Trophoblast cell (in vitro differentiated cells and primary cell): ENCODE results near the gene TNRC6C.
"Not testable (repeated sequence)": the region's sequence is repeated elsewhere in the genome, so short reads cannot be mapped to it uniquely, and the experiment has no call there.

Experiments used
- DNase-seq, 2 donors: peaks; one replicate each; pipeline ENCODE4 v3.0.0-alpha.2; 2016
- H2AFZ ChIP-seq: 2 replicates; pipeline ENCODE4 v1.6.1; 2013; ENCODE audit warnings: low read length, moderate library complexity, mild to moderate bottlenecking; ENCODE audit not compliant: insufficient read depth, poor library complexity
- H2AK5ac ChIP-seq: 2 replicates; pipeline ENCODE4 v1.6.1; 2013; ENCODE audit warnings: mild to moderate bottlenecking, low read length
- H2BK120ac ChIP-seq: 2 replicates; pipeline ENCODE4 v1.6.1; 2013; ENCODE audit warnings: low read length, mild to moderate bottlenecking, moderate library complexity; ENCODE audit not compliant: insufficient read depth, poor library complexity
- H2BK12ac ChIP-seq: 2 replicates; pipeline ENCODE4 v1.6.1; 2013; ENCODE audit warnings: mild to moderate bottlenecking, low read length, moderate library complexity
- H2BK5ac ChIP-seq: 2 replicates; pipeline ENCODE4 v1.6.1; 2013; ENCODE audit warnings: low read length, low read depth, moderate library complexity, mild to moderate bottlenecking; ENCODE audit not compliant: poor library complexity
- H3K14ac ChIP-seq: 2 replicates; pipeline ENCODE4 v1.6.1; 2013; ENCODE audit warnings: mild to moderate bottlenecking, low read length
- H3K18ac ChIP-seq: 2 replicates; pipeline ENCODE4 v1.6.1; 2013; ENCODE audit warnings: mild to moderate bottlenecking, low read length
- H3K23ac ChIP-seq: 2 replicates; pipeline ENCODE4 v1.6.1; 2013; ENCODE audit warnings: low read length
- H3K27ac ChIP-seq: 2 replicates; pipeline ENCODE4 v1.5.1; 2013; ENCODE audit warnings: low read depth, mild to moderate bottlenecking, inconsistent platforms, low read length, moderate library complexity
- H3K27me3 ChIP-seq: 2 replicates; pipeline ENCODE4 v1.6.1; 2013; ENCODE audit warnings: inconsistent platforms, mild to moderate bottlenecking, low read length, moderate library complexity; ENCODE audit not compliant: insufficient read depth
- H3K36me3 ChIP-seq, 2 experiments: 1 replicate in 1 of 2; 2 replicates in 1 of 2; pipeline ENCODE4 v1.6.1; 2013; ENCODE audit warnings: low read length in 2 of 2, mild to moderate bottlenecking in 2 of 2, moderate library complexity in 1 of 2; ENCODE audit not compliant: insufficient read depth in 2 of 2, control insufficient read depth in 1 of 2
- H3K4ac ChIP-seq: 2 replicates; pipeline ENCODE4 v1.6.1; 2013; ENCODE audit warnings: low read depth, mild to moderate bottlenecking, low read length, moderate library complexity
- H3K4me1 ChIP-seq, 2 experiments: 1 replicate in 1 of 2; 2 replicates in 1 of 2; pipeline ENCODE4 v1.6.1; 2013; ENCODE audit warnings: low read length in 2 of 2, mild to moderate bottlenecking in 2 of 2, moderate library complexity in 1 of 2; ENCODE audit not compliant: insufficient read depth in 2 of 2, control insufficient read depth in 1 of 2
- H3K4me2 ChIP-seq: 2 replicates; pipeline ENCODE4 v1.6.1; 2013; ENCODE audit warnings: inconsistent platforms, mild to moderate bottlenecking, low read length, moderate library complexity
- H3K4me3 ChIP-seq: 2 replicates; pipeline ENCODE4 v1.5.1; 2013; ENCODE audit warnings: mild to moderate bottlenecking, low read depth, low read length, inconsistent platforms
- H3K79me1 ChIP-seq: one replicate; pipeline ENCODE4 v1.6.1; 2013; ENCODE audit warnings: low read length
- H3K79me2 ChIP-seq: 2 replicates; pipeline ENCODE4 v1.6.1; 2013; ENCODE audit warnings: low read length, mild to moderate bottlenecking; ENCODE audit not compliant: control insufficient read depth, insufficient read depth, poor library complexity
- H3K9ac ChIP-seq: 2 replicates; pipeline ENCODE4 v1.6.1; 2013; ENCODE audit warnings: mild to moderate bottlenecking, low read length
- H3K9me3 ChIP-seq: 2 replicates; pipeline ENCODE4 v1.6.1; 2013; ENCODE audit warnings: low read depth, mild to moderate bottlenecking, control low read depth, inconsistent platforms, low read length; ENCODE audit not compliant: insufficient read depth
- H4K12ac ChIP-seq: 2 replicates; pipeline ENCODE4 v1.6.1; 2013; ENCODE audit warnings: low read depth, mild to moderate bottlenecking, low read length, moderate library complexity
- H4K8ac ChIP-seq: 2 replicates; pipeline ENCODE4 v1.6.1; 2013; ENCODE audit warnings: low read depth, mild to moderate bottlenecking, low read length, moderate library complexity
- H4K91ac ChIP-seq: one replicate; pipeline ENCODE4 v1.6.1; 2013; ENCODE audit warnings: low read depth, mild to moderate bottlenecking, low read length, moderate library complexity
- WGBS: extraction: QIAGEN DNeasy Blood & Tissue Kit; methylation state at CpG from one replicate; pipeline ENCODE4 v1.1.7; 2013; ENCODE audit warnings: missing lambda C conversion rate; ENCODE audit not compliant: insufficient read length, insufficient coverage; ENCODE audit errors: extremely low coverage; 5-methylcytosine and 5-hydroxymethylcytosine counted together

TNRC6C gene

DNA sequence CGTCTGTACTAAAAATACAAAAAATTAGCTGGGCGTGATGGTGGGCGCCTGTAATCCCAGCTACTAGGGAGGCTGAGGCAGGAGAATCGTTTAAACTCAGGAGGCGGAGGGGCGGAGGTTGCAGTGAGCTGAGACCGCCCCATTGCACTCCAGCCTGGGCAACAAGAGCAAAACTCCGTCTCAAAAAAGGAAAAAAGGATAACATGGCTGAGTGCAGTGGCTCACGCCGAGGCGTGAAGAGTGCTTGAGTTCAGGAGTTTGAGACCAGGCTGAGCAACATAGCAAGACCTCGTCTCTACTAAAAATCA is 181.3 kb downstream of the TNRC6C start:
- not testable (repeated sequence) for H3K4ac ChIP-seq, H2AFZ ChIP-seq, H3K79me2 ChIP-seq, H2BK12ac ChIP-seq, H3K4me3 ChIP-seq, H3K14ac ChIP-seq, H3K27ac ChIP-seq, H2BK5ac ChIP-seq, H3K23ac ChIP-seq, H4K8ac ChIP-seq, H3K4me1 ChIP-seq, H3K79me1 ChIP-seq, H3K4me2 ChIP-seq, H3K27me3 ChIP-seq, H2AK5ac ChIP-seq, H3K9me3 ChIP-seq, H4K91ac ChIP-seq, H3K9ac ChIP-seq, H4K12ac ChIP-seq, H3K18ac ChIP-seq, H2BK120ac ChIP-seq, DNase-seq, H3K36me3 ChIP-seq
- no CpG with 5 or more reads among the region's 12 CpGs for WGBS

DNA sequence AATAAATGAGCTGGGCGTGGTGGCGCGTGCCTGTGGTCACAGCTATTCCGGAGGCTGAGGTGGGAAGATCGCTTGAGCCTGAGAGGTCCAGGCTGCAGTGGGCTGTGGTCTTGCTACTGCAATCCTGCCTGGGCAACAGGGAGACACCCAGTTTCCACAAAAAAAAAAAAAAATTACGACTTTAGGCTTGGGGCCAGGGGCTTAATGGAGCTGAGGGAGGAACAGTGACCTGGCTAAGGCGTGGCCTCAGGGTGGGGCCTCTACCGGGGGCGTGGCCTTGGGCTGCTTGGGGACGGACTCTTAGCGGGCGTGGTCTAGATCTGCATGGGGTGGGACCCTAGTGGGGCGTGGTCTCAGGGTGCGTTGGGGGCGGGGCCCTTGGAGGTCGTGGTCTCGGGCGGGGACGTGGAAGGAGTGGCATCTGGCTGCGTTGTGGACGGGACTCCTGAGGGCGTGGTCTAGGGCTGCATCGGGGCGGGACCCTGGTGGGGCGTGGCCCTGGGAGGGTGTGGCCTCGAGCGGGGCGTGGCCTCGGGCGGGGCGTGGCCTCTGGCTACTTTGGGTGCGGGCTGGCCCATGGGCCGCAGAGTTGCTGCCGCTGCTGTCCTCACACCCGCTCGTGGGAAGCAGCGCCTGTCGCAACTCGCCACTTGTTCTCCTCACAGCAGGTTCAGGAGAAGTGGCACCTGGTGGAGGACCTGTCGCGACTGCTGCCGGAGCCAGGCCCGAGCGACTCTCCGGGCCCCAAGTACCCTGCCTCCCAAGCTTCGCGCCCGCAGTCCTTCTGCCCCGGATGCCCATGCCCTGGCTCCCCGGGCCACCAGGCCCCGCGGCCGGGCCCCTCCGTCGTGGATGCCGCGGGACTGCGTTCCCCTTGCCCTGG is 181.9 kb downstream of the TNRC6C start:
- Histone ChIP-seq H3K79me2 (no peaks in the 10 kb centered on the region), H3K36me3 (no peaks in the 10 kb centered on the region), H3K18ac (no peak overlapping the region), H3K27ac (no peak overlapping the region), H3K4me2 (no peak overlapping the region), H2BK5ac (no peak overlapping the region), H3K4me3 (no peak overlapping the region), H2BK120ac (no peak overlapping the region), H4K12ac (no peak overlapping the region), H3K4me1 (no peaks in the 10 kb centered on the region), H3K14ac (no peak overlapping the region), H3K79me1 (no peaks in the 10 kb centered on the region), H3K27me3 (no peaks in the 10 kb centered on the region), H4K8ac (no peak overlapping the region), H2BK12ac (no peak overlapping the region), H3K9ac (no peak overlapping the region), H3K9me3 (peaks cover 4% of the 10 kb centered on the region), H2AK5ac (no peak overlapping the region), H3K4ac (no peak overlapping the region), H3K23ac (no peak overlapping the region), H2AFZ (no peak overlapping the region), H4K91ac (no peak overlapping the region)
- peak; percentile 88 to 91 for DNase-seq
- WGBS, result no CpG with 5 or more reads among the region's 58 CpGs

DNA sequence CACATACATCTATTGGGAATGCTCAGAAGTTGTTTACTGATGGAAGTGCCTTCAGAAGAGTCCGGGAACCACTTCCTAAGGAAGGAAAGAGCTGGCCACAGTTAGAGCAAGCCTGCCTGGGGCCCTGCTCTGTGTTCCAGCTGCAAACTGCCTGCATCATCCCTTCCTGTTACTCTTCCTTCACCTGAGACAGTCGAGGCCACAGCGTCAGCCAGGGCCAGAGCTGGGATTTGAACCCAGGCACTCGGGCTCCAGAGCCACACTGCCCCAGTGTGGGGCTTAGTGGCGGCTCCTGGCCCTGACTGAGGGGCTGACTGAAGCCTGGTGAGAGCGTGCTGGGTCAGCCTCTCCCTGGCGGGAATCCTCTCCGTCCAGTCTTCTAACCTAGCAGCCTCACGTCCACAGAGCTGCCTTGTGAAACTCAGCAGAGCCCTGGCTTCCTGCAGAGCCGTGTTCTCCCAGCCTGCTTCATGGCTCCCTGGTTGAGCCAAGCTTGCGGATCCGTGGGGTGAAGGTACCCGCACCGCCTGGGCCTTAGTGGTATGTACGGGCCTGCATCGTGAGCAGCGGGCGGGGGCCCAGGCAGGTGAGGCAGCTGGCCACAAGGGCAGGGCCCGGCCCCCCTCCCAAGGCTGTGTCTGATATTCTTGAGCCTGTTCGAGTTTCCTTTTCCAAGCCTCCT is 183.1 kb downstream of the TNRC6C start:
- Histone ChIP-seq H3K9ac (no peak overlapping the region), H3K18ac (no peak overlapping the region), H3K36me3 (no peaks in the 10 kb centered on the region), H3K14ac (no peak overlapping the region), H2AFZ (no peak overlapping the region), H3K79me2 (no peaks in the 10 kb centered on the region), H4K12ac (no peak overlapping the region), H3K4me3 (no peak overlapping the region), H2BK5ac (no peak overlapping the region), H4K91ac (no peak overlapping the region), H3K27ac (no peak overlapping the region), H2AK5ac (no peak overlapping the region), H3K4me2 (no peak overlapping the region), H3K9me3 (peaks cover 4% of the 10 kb centered on the region), H3K23ac (no peak overlapping the region), H2BK120ac (no peak overlapping the region), H2BK12ac (no peak overlapping the region), H3K4me1 (no peaks in the 10 kb centered on the region), H3K4ac (no peak overlapping the region), H4K8ac (no peak overlapping the region), H3K27me3 (no peaks in the 10 kb centered on the region), H3K79me1 (no peaks in the 10 kb centered on the region)
- DNase-seq, result peak; percentile 67 to 71
- no CpG with 5 or more reads among the region's 20 CpGs for WGBS

DNA sequence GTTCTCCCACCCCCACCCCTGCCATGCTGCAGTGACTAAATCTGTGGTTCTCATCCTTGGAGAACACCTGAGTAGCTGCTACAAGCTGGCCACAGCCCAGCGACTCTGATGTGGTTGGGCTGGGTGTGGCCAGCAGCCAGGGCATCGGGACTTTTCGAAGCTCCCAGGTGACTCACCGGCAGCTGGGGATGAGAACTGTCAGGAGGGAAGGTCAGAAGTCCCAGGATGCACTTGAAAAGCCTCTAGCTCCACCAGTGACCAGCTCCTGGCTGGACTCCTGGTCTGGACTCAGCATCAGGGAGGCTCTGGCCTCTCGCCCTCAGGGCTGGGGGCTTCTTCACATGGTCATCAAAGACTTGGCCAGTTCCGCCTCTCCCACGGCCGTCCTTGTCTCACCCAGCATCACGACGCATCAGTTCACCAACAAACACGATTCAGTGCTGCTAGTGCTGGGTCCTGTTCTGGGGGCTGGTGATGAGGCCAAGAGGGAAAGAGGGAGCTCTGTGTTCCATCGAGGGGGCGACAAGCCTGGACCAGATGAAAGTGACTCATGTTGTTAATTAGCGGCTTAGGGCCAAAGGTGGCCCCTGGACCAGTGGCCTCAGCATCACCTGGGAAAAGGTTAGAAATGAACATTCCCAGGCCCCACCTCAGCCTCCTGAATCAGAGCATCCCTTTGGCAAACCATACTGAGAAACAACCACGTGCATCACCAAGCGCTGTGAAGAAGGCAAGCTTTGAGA is 183.8 kb downstream of the TNRC6C start:
- Histone ChIP-seq H3K4ac (no peak overlapping the region), H2AK5ac (no peak overlapping the region), H3K14ac (no peak overlapping the region), H2AFZ (no peak overlapping the region), H3K4me3 (no peak overlapping the region), H4K8ac (no peak overlapping the region), H2BK120ac (no peak overlapping the region), H3K79me1 (no peaks in the 10 kb centered on the region), H3K23ac (no peak overlapping the region), H4K91ac (no peak overlapping the region), H4K12ac (no peak overlapping the region), H3K18ac (no peak overlapping the region), H3K4me1 (no peaks in the 10 kb centered on the region), H3K27ac (no peak overlapping the region), H3K9me3 (peaks cover 4% of the 10 kb centered on the region), H2BK5ac (no peak overlapping the region), H3K27me3 (no peaks in the 10 kb centered on the region), H3K4me2 (no peak overlapping the region), H3K79me2 (no peaks in the 10 kb centered on the region), H2BK12ac (no peak overlapping the region), H3K9ac (no peak overlapping the region), H3K36me3 (no peaks in the 10 kb centered on the region)
- WGBS, result no CpG with 5 or more reads among the region's 16 CpGs
- peak; percentile 81 to 83 for DNase-seq
